NCI-H146 treated with DMSO at 0.1 percent for 48 hours (cell line): Measurements from ENCODE around the gene VCAM1.

Experiments used
- DNase-seq: peaks from one replicate; lab custom pipeline; 2025; ENCODE audit not compliant: unreplicated experiment; lab: John Stamatoyannopoulos, UW

VCAM1 gene

GRCh38 chr1:100722221-100722620 is 2.7 kb downstream of the VCAM1 start:
- DNase-seq: no peak

- DNase-seq: no peak
Observed at GRCh38 chr1:100724281-100724680, 4.7 kb downstream of the VCAM1 start.

- no peak for DNase-seq
Observed at GRCh38 chr1:100730130-100730529, 10.6 kb downstream of the VCAM1 start.

GRCh38 chr1:100731309-100731708 is 11.8 kb downstream of the VCAM1 start:
- no peak for DNase-seq

GRCh38 chr1:100731758-100732157 is 12.2 kb downstream of the VCAM1 start:
- DNase-seq: no peak

GRCh38 chr1:100734676-100735075 is 15.1 kb downstream of the VCAM1 start:
- DNase-seq: no peak

- no peak for DNase-seq
Observed at GRCh38 chr1:100735244-100735643, 15.7 kb downstream of the VCAM1 start.

GRCh38 chr1:100736324-100736723 is 16.8 kb downstream of the VCAM1 start:
- DNase-seq: no peak

- no peak for DNase-seq
Observed at GRCh38 chr1:100736746-100737145, 17.2 kb downstream of the VCAM1 start.

GRCh38 chr1:100746542-100746932 is 27.0 kb downstream of the VCAM1 start:
- no peak for DNase-seq

GRCh38 chr1:100747771-100748170 is 28.2 kb downstream of the VCAM1 start:
- DNase-seq: no peak

- DNase-seq: no peak
Observed at GRCh38 chr1:100750005-100750885, 30.7 kb downstream of the VCAM1 start.

- no peak for DNase-seq
Observed at GRCh38 chr1:100752791-100753190, 33.2 kb downstream of the VCAM1 start.

GRCh38 chr1:100757946-100758345 is 38.4 kb downstream of the VCAM1 start:
- DNase-seq: no peak

GRCh38 chr1:100759188-100759587 is 39.6 kb downstream of the VCAM1 start:
- DNase-seq: no peak

- DNase-seq: no peak
Observed at GRCh38 chr1:100760511-100760910, 41.0 kb downstream of the VCAM1 start.

GRCh38 chr1:100762461-100762860 is 42.9 kb downstream of the VCAM1 start:
- no peak for DNase-seq

GRCh38 chr1:100767176-100767890 is 47.8 kb downstream of the VCAM1 start:
- DNase-seq: no peak

GRCh38 chr1:100769323-100769722 is 49.8 kb downstream of the VCAM1 start:
- DNase-seq: no peak

- no peak for DNase-seq
Observed at GRCh38 chr1:100769906-100770646, 50.5 kb downstream of the VCAM1 start.

GRCh38 chr1:100773444-100773843 is 53.9 kb downstream of the VCAM1 start:
- DNase-seq: no peak

- DNase-seq: no peak
Observed at GRCh38 chr1:100774370-100774769, 54.8 kb downstream of the VCAM1 start.
